ENCODE measurements around the gene NXPH3.

DNA sequence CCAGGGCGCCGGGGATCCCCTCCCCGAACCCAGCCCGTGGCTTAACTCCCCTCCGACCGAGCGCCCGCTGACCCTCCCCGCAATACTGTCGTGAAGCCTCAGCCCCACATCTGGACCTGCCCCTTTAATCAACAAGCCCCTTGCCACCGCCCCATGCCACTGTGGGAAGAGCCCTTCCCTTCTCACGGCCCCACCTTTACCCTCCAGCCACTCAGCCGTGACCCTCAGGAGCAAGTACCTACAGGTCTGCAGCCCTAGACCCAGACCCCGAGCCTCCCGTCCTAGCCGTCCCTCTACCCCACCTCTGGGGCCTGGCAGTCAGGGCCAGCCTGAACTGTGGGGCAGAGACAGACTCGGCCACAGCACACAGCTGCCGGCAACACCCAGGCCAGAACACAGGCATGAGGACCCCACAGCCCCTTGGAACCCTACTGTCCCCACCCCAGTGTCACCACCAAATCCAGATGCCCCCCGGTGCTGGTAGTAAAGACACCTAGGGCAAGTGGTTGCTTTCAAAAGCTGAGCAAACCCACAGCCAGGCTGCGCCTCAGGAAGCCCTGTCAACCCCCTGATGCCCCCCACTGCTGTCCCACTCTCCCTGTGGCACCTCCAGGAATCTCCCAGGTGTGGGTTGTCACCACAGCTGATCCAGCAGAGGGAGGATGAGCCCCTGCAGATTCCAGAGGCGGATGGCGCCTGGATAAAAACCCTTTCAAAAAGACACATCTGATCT, 1.4 kb downstream of the NXPH3 start:
- TF ChIP-seq, protein P1, sequence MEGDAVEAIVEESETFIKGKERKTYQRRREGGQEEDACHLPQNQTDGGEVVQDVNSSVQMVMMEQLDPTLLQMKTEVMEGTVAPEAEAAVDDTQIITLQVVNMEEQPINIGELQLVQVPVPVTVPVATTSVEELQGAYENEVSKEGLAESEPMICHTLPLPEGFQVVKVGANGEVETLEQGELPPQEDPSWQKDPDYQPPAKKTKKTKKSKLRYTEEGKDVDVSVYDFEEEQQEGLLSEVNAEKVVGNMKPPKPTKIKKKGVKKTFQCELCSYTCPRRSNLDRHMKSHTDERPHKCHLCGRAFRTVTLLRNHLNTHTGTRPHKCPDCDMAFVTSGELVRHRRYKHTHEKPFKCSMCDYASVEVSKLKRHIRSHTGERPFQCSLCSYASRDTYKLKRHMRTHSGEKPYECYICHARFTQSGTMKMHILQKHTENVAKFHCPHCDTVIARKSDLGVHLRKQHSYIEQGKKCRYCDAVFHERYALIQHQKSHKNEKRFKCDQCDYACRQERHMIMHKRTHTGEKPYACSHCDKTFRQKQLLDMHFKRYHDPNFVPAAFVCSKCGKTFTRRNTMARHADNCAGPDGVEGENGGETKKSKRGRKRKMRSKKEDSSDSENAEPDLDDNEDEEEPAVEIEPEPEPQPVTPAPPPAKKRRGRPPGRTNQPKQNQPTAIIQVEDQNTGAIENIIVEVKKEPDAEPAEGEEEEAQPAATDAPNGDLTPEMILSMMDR (IDR thresholded peaks at IDR 0.05; ENCODE audit: low read length) = no peak
- no peak for TF ChIP-seq EZH2 (IDR thresholded peaks at IDR 0.05; ENCODE audit: borderline replicate concordance, low read length)

Measured in OCI-LY1 (cell line).